Measurements from ENCODE around the gene TBC1D21. TPM values are rescaled to one million over a fixed set of nuclear protein-coding genes. Genes with fewer than 3 reads are reported as not detected.

TBC1D21 gene
- total RNA-seq, 1 donor from 2014 or later: not detected

- peak overlapping the region; percentile 59 for H3K27ac Mint-ChIP-seq (ENCODE audit: unreplicated experiment)
- no peak overlapping the region for H3K4me3 Mint-ChIP-seq (ENCODE audit: unreplicated experiment)
- peaks cover 8% of the 10 kb centered on the region for H3K27me3 Mint-ChIP-seq (ENCODE audit: unreplicated experiment)
- no peaks in the 10 kb centered on the region for H3K9me3 Mint-ChIP-seq (ENCODE audit: unreplicated experiment)
- TF ChIP-seq CTCF (IDR thresholded peaks at IDR 0.05; ENCODE audit: unreplicated experiment): no peak
- peaks cover 7% of the 10 kb centered on the region for H3K36me3 Mint-ChIP-seq (ENCODE audit: low read depth, unreplicated experiment)
- H3K4me1 Mint-ChIP-seq (ENCODE audit: unreplicated experiment): peaks cover 68% of the 10 kb centered on the region
- no peak for DNase-seq (ENCODE audit: low spot score)
Observed at GRCh38 chr15:73924171-73924921, 51.0 kb downstream of the TBC1D21 start.

GRCh38 chr15:73925848-73926218, 52.5 kb downstream of the TBC1D21 start:
- peaks cover 64% of the 10 kb centered on the region for H3K4me1 Mint-ChIP-seq (ENCODE audit: unreplicated experiment)
- peak overlapping the region; percentile 48 for H3K27ac Mint-ChIP-seq (ENCODE audit: unreplicated experiment)
- H3K4me3 Mint-ChIP-seq (ENCODE audit: unreplicated experiment): peak overlapping the region; percentile 95
- TF ChIP-seq CTCF (IDR thresholded peaks at IDR 0.05; ENCODE audit: unreplicated experiment): no peak
- no peak for DNase-seq (ENCODE audit: low spot score)
- peaks cover 7% of the 10 kb centered on the region for H3K36me3 Mint-ChIP-seq (ENCODE audit: low read depth, unreplicated experiment)
- H3K9me3 Mint-ChIP-seq (ENCODE audit: unreplicated experiment): no peaks in the 10 kb centered on the region
- H3K27me3 Mint-ChIP-seq (ENCODE audit: unreplicated experiment): peaks cover 9% of the 10 kb centered on the region

GRCh38 chr15:73926219-73927002, 53.0 kb downstream of the TBC1D21 start, which contains the start of gene LOXL1:
Gene LOXL1, plus strand, starts transcription at chr15:73926462. Its CDS starts 322 bp downstream, at chr15:73926784.
- Mint-ChIP-seq H3K4me1 (ENCODE audit: unreplicated experiment) (peaks cover 66% of the 10 kb centered on the region), H3K27ac (ENCODE audit: unreplicated experiment) (peak within 1 kb of the TSS; percentile 48), H3K9me3 (ENCODE audit: unreplicated experiment) (no peaks in the 10 kb centered on the region), H3K4me3 (ENCODE audit: unreplicated experiment) (peak within 1 kb of the TSS; percentile 95), H3K27me3 (ENCODE audit: unreplicated experiment) (peaks cover 9% of the 10 kb centered on the region), H3K36me3 (ENCODE audit: low read depth, unreplicated experiment) (peaks cover 10% of the 10 kb centered on the region)
- peak; percentile 68 for DNase-seq (ENCODE audit: low spot score)
- TF ChIP-seq CTCF (IDR thresholded peaks at IDR 0.05; ENCODE audit: unreplicated experiment): no peak

- TF ChIP-seq CTCF (IDR thresholded peaks at IDR 0.05; ENCODE audit: unreplicated experiment): no peak
- Mint-ChIP-seq H3K9me3 (ENCODE audit: unreplicated experiment) (no peaks in the 10 kb centered on the region), H3K4me3 (ENCODE audit: unreplicated experiment) (peak overlapping the region; percentile 51), H3K27me3 (ENCODE audit: unreplicated experiment) (peaks cover 9% of the 10 kb centered on the region), H3K27ac (ENCODE audit: unreplicated experiment) (no peak overlapping the region), H3K4me1 (ENCODE audit: unreplicated experiment) (peaks cover 66% of the 10 kb centered on the region), H3K36me3 (ENCODE audit: low read depth, unreplicated experiment) (peaks cover 9% of the 10 kb centered on the region)
- peak; percentile 56 for DNase-seq (ENCODE audit: low spot score)
Observed at GRCh38 chr15:73927003-73927475, 53.7 kb downstream of the TBC1D21 start.

Data from endothelial cell (in vitro differentiated cells).